ENCODE measurements around the gene SHISA4.

DNA sequence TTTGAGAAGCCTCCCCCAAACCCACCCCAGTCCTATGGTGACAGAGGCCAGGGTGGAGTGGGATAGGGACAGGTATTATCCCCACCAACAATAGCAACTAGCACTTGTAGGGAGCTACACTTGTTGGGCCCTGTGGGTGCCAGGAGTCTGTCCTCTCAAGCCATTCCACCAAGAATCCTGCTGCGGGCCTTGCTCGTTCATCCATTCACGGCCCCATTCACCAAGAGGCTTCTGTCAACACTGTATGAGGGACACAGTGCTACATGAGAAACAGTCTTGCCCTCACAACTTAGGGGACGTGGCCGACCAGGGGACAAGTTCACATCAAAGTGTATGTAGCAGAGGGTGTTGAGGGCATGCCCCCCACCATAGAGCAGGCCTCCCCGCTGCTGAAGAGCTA is 18.9 kb downstream of the SHISA4 start:
- TF ChIP-seq, protein P1, sequence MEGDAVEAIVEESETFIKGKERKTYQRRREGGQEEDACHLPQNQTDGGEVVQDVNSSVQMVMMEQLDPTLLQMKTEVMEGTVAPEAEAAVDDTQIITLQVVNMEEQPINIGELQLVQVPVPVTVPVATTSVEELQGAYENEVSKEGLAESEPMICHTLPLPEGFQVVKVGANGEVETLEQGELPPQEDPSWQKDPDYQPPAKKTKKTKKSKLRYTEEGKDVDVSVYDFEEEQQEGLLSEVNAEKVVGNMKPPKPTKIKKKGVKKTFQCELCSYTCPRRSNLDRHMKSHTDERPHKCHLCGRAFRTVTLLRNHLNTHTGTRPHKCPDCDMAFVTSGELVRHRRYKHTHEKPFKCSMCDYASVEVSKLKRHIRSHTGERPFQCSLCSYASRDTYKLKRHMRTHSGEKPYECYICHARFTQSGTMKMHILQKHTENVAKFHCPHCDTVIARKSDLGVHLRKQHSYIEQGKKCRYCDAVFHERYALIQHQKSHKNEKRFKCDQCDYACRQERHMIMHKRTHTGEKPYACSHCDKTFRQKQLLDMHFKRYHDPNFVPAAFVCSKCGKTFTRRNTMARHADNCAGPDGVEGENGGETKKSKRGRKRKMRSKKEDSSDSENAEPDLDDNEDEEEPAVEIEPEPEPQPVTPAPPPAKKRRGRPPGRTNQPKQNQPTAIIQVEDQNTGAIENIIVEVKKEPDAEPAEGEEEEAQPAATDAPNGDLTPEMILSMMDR (IDR thresholded peaks at IDR 0.05; ENCODE audit: poor library complexity, severe bottlenecking): no peak
- TF ChIP-seq POLR2AphosphoS5 (IDR thresholded peaks at IDR 0.05): no peak
- TF ChIP-seq TAF1 (IDR thresholded peaks at IDR 0.05; ENCODE audit: low read depth): no peak
- TF ChIP-seq, protein P2, sequence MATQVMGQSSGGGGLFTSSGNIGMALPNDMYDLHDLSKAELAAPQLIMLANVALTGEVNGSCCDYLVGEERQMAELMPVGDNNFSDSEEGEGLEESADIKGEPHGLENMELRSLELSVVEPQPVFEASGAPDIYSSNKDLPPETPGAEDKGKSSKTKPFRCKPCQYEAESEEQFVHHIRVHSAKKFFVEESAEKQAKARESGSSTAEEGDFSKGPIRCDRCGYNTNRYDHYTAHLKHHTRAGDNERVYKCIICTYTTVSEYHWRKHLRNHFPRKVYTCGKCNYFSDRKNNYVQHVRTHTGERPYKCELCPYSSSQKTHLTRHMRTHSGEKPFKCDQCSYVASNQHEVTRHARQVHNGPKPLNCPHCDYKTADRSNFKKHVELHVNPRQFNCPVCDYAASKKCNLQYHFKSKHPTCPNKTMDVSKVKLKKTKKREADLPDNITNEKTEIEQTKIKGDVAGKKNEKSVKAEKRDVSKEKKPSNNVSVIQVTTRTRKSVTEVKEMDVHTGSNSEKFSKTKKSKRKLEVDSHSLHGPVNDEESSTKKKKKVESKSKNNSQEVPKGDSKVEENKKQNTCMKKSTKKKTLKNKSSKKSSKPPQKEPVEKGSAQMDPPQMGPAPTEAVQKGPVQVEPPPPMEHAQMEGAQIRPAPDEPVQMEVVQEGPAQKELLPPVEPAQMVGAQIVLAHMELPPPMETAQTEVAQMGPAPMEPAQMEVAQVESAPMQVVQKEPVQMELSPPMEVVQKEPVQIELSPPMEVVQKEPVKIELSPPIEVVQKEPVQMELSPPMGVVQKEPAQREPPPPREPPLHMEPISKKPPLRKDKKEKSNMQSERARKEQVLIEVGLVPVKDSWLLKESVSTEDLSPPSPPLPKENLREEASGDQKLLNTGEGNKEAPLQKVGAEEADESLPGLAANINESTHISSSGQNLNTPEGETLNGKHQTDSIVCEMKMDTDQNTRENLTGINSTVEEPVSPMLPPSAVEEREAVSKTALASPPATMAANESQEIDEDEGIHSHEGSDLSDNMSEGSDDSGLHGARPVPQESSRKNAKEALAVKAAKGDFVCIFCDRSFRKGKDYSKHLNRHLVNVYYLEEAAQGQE (IDR thresholded peaks at IDR 0.05; ENCODE audit: borderline replicate concordance): no peak
- no peak for TF ChIP-seq EZH2 (IDR thresholded peaks at IDR 0.05; ENCODE audit: borderline replicate concordance, insufficient read depth, low read length, poor library complexity, severe bottlenecking)
- TF ChIP-seq EP300 (conservative IDR thresholded peaks at IDR 0.05; ENCODE audit: poor library complexity, severe bottlenecking): no peak
- TF ChIP-seq RAD21 (conservative IDR thresholded peaks at IDR 0.05): no peak
- no peak for TF ChIP-seq MXI1 (conservative IDR thresholded peaks at IDR 0.05; ENCODE audit: poor library complexity, severe bottlenecking)
